Neural progenitor cell (in vitro differentiated cells): Measurements from ENCODE around the gene NOXO1. TPM values are rescaled to one million over a fixed set of nuclear protein-coding genes. Genes with fewer than 3 reads are reported as not detected.

ENCODE experiments used
- DNase-seq: peaks from one replicate; pipeline ENCODE4 v3.0.0-alpha.2; 2016; ENCODE audit warnings: low spot score
- H2AFZ ChIP-seq: fragments of 200-600 bp; sonication (generic); replicated peaks from 2 replicates; pipeline ENCODE4 v1.6.1; 2016; ENCODE audit warnings: antibody characterized with exemption
- H3F3A ChIP-seq: fragments of 200-600 bp; sonication (generic); 2 replicates; pipeline ENCODE4 v1.6.1; 2016; ENCODE audit warnings: antibody characterized with exemption, low read depth
- H3K27ac ChIP-seq: fragments of 200-600 bp; sonication (generic); 2 replicates; pipeline ENCODE4 v1.5.1; 2016; ENCODE audit warnings: mild to moderate bottlenecking
- H3K27me3 ChIP-seq: fragments of 200-600 bp; sonication (generic); 2 replicates; pipeline ENCODE4 v1.6.1; 2016; ENCODE audit warnings: mild to moderate bottlenecking, moderate library complexity
- H3K36me3 ChIP-seq: fragments of 200-600 bp; sonication (generic); 2 replicates; pipeline ENCODE4 v1.5.1; 2016
- H3K4me1 ChIP-seq: fragments of 200-600 bp; sonication (generic); 2 replicates; pipeline ENCODE4 v1.6.1; 2016; ENCODE audit warnings: mixed run types
- H3K4me2 ChIP-seq: fragments of 200-600 bp; sonication (generic); 2 replicates; pipeline ENCODE4 v1.6.1; 2016
- H3K4me3 ChIP-seq: fragments of 200-600 bp; sonication (generic); 2 replicates; pipeline ENCODE4 v1.5.1; 2016
- H3K79me2 ChIP-seq: fragments of 200-600 bp; sonication (generic); 2 replicates; pipeline ENCODE4 v1.6.1; 2016; ENCODE audit warnings: low read depth
- H3K9ac ChIP-seq: fragments of 200-600 bp; sonication (generic); 2 replicates; pipeline ENCODE4 v1.6.1; 2016
- H3K9me3 ChIP-seq: fragments of 200-600 bp; sonication (generic); 2 replicates; pipeline ENCODE4 v1.5.1; 2016; ENCODE audit warnings: low read depth
- H4K20me1 ChIP-seq: fragments of 200-600 bp; sonication (generic); 2 replicates; pipeline ENCODE4 v1.6.1; 2016; ENCODE audit warnings: low read depth
- H3K27ac Mint-ChIP-seq: 3 replicates; pipeline ENCODE4 v1.8.0; 2021; ENCODE audit warnings: mixed read lengths
- H3K27me3 Mint-ChIP-seq: 2 replicates; pipeline ENCODE4 v1.8.0; 2022; ENCODE audit warnings: low read depth, mild to moderate bottlenecking, inconsistent platforms, moderate library complexity, mixed read lengths; ENCODE audit not compliant: insufficient read depth
- H3K36me3 Mint-ChIP-seq: 3 replicates; pipeline ENCODE4 v1.8.0; 2021; ENCODE audit warnings: mixed read lengths
- H3K4me1 Mint-ChIP-seq: 3 replicates; pipeline ENCODE4 v1.8.0; 2021; ENCODE audit warnings: mixed read lengths
- H3K4me3 Mint-ChIP-seq: 3 replicates; pipeline ENCODE4 v1.8.0; 2021; ENCODE audit warnings: mild to moderate bottlenecking, moderate library complexity, mixed read lengths
- H3K9me3 Mint-ChIP-seq: 3 replicates; pipeline ENCODE4 v1.8.0; 2020; ENCODE audit warnings: mixed read lengths
- CTCF ChIP-seq: fragments of 200-600 bp; sonication (generic); IDR thresholded peaks from 2 replicates; pipeline ENCODE4 v1.5.1; 2017; ENCODE audit warnings: antibody characterized with exemption, mild to moderate bottlenecking
- EZH2 ChIP-seq: fragments of 200-600 bp; sonication (generic); IDR thresholded peaks from 2 replicates; pipeline ENCODE4 v1.6.1; 2017; ENCODE audit warnings: antibody characterized with exemption, mild to moderate bottlenecking, moderate library complexity
- EZH2phosphoT487 ChIP-seq: fragments of 200-600 bp; sonication (generic); IDR thresholded peaks from 2 replicates; pipeline ENCODE4 v1.6.1; 2017; ENCODE audit warnings: antibody characterized with exemption
- total RNA-seq: library from RNA; depleted of rRNA; stranded (reverse); fragments of >200 nt; gene quantifications from 2 replicates; pipeline ENCODE4 v1.2.3, GENCODE V29; 2015; ENCODE audit warnings: low replicate concordance

NOXO1 gene
- total RNA-seq, 1 donor from 2014 or later = not detected

DNA sequence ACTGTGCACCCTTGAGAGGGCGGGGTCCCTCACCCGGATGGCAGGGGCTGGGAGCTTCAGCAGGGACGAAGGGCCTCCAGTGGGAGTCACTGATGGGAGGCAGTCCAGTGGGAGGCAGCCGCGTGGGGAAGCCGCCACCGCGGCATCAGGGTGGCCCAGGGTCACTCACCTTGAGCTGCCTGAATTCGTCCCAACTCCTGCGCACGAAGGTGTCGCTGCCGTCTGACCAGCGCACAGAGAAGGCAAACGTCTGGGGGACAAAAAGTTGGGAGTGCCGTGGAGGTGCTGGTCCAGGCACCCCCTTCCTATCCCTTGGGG, 540 bp downstream of the NOXO1 start:
- Mint-ChIP-seq H3K4me3 (no peak overlapping the region), H3K4me1 (peaks cover 24% of the 10 kb centered on the region), H3K9me3 (no peaks in the 10 kb centered on the region), H3K27ac (no peak overlapping the region), H3K36me3 (no peaks in the 10 kb centered on the region), H3K27me3 (peaks cover 24% of the 10 kb centered on the region)
- Histone ChIP-seq H3K4me3 (no peak overlapping the region), H3K36me3 (no peaks in the 10 kb centered on the region), H2AFZ (no peak overlapping the region), H3F3A (peaks cover 26% of the 10 kb centered on the region), H3K9me3 (no peaks in the 10 kb centered on the region), H4K20me1 (peaks cover 44% of the 10 kb centered on the region), H3K27ac (no peak overlapping the region), H3K9ac (no peak overlapping the region), H3K79me2 (peaks cover 14% of the 10 kb centered on the region), H3K4me2 (peak overlapping the region; percentile 77), H3K27me3 (peaks cover 56% of the 10 kb centered on the region), H3K4me1 (peaks cover 37% of the 10 kb centered on the region)
- no peak for TF ChIP-seq EZH2
- TF ChIP-seq CTCF = no peak
- TF ChIP-seq EZH2phosphoT487 = no peak
- DNase-seq = no peak

DNA sequence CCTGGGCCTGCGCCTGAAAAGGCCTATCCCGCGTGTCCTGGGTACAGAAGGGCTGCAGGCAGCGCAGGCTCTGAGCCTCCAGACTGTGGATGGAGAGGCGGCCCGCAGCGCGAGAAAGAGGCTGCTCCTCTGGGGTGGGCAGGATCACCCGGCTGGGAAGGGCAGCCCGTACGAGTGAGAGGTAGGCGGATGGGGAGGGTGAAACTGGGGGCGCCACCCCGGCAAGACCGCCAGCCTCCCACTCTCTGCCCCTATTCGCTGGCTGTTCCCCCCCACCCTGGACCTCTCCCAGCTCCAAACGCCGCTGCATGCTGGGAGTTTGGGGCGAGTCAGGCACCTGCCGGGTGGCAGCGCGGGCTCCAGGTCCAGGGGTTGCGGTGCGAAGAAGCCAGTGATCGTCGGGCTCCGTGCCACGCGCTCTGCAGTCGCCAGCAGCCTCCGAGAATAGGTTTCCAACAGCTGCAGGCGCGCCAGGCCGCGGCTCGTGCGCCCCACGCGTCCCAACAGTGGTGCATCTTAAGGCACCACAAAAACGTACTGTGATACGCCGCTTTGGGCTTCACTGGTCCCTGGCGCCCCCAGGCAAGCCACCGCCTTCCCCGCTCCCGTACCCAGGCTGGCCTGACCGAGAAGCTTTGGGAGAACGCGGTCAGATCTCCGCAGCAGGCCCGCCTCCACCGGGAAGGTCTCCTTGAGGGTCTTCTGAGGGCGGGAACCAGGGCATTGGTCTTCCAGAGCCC, 1.1 kb downstream of the NOXO1 start:
- Histone ChIP-seq H3K79me2 (peaks cover 10% of the 10 kb centered on the region), H3K9me3 (no peaks in the 10 kb centered on the region), H3K36me3 (no peaks in the 10 kb centered on the region), H3K9ac (no peak overlapping the region), H3K4me1 (peaks cover 36% of the 10 kb centered on the region), H3K4me2 (peak overlapping the region; percentile 77), H3K27ac (no peak overlapping the region), H3K27me3 (peaks cover 56% of the 10 kb centered on the region), H2AFZ (no peak overlapping the region), H3F3A (peaks cover 26% of the 10 kb centered on the region), H4K20me1 (peaks cover 44% of the 10 kb centered on the region), H3K4me3 (peak overlapping the region; percentile 25)
- TF ChIP-seq EZH2phosphoT487 = peak; percentile 48
- TF ChIP-seq CTCF = no peak
- peak; percentile 79 for TF ChIP-seq EZH2
- peak; percentile 49 for DNase-seq
- Mint-ChIP-seq H3K27me3 (peaks cover 24% of the 10 kb centered on the region), H3K4me1 (peaks cover 23% of the 10 kb centered on the region), H3K36me3 (no peaks in the 10 kb centered on the region), H3K27ac (no peak overlapping the region), H3K4me3 (no peak overlapping the region), H3K9me3 (no peaks in the 10 kb centered on the region)

GRCh38 chr16:1979271-1980029, 1.8 kb downstream of the NOXO1 start:
- H3K4me3 Mint-ChIP-seq = no peak overlapping the region
- Histone ChIP-seq H3K4me3 (peak overlapping the region; percentile 25), H3K36me3 (no peaks in the 10 kb centered on the region), H4K20me1 (peaks cover 44% of the 10 kb centered on the region), H3K9ac (no peak overlapping the region), H3K27ac (no peak overlapping the region), H3K4me2 (peak overlapping the region; percentile 77), H2AFZ (no peak overlapping the region), H3K27me3 (peaks cover 56% of the 10 kb centered on the region), H3K79me2 (peaks cover 3% of the 10 kb centered on the region), H3K9me3 (no peaks in the 10 kb centered on the region), H3K4me1 (peaks cover 30% of the 10 kb centered on the region), H3F3A (peaks cover 26% of the 10 kb centered on the region)
- TF ChIP-seq EZH2phosphoT487 = peak; percentile 83
- peak; percentile 86 for TF ChIP-seq EZH2
- no peak for TF ChIP-seq CTCF
- peak; percentile 52 for DNase-seq
- H3K9me3 Mint-ChIP-seq = no peaks in the 10 kb centered on the region
- no peak overlapping the region for H3K27ac Mint-ChIP-seq
- peaks cover 24% of the 10 kb centered on the region for H3K27me3 Mint-ChIP-seq
- peaks cover 16% of the 10 kb centered on the region for H3K4me1 Mint-ChIP-seq
- peaks cover 3% of the 10 kb centered on the region for H3K36me3 Mint-ChIP-seq
